HL-60 (cell line): ENCODE measurements around the gene ARL5C.

ENCODE experiments used
- GABPA ChIP-seq: IDR thresholded peaks from 2 replicates; pipeline ENCODE4 v1.6.1; 2012; ENCODE audit warnings: low read depth
- POLR2AphosphoS5 ChIP-seq: IDR thresholded peaks from 2 replicates; pipeline ENCODE4 v1.6.1; 2012; ENCODE audit warnings: low read depth
- SPI1 ChIP-seq: IDR thresholded peaks from 2 replicates; pipeline ENCODE4 v1.6.1; 2012; ENCODE audit warnings: low read depth, mild to moderate bottlenecking, borderline replicate concordance
- TF ChIP-seq, protein P1 (sequence below): IDR thresholded peaks from one replicate; pipeline ENCODE4 v1.5.1; 2011; ENCODE audit warnings: low read length, control low read depth, inconsistent platforms; ENCODE audit not compliant: insufficient read depth
- TF ChIP-seq, protein P2 (sequence below): IDR thresholded peaks from 2 replicates; pipeline ENCODE4 v1.6.1; 2012; ENCODE audit warnings: low read depth; ENCODE audit not compliant: insufficient replicate concordance

DNA sequence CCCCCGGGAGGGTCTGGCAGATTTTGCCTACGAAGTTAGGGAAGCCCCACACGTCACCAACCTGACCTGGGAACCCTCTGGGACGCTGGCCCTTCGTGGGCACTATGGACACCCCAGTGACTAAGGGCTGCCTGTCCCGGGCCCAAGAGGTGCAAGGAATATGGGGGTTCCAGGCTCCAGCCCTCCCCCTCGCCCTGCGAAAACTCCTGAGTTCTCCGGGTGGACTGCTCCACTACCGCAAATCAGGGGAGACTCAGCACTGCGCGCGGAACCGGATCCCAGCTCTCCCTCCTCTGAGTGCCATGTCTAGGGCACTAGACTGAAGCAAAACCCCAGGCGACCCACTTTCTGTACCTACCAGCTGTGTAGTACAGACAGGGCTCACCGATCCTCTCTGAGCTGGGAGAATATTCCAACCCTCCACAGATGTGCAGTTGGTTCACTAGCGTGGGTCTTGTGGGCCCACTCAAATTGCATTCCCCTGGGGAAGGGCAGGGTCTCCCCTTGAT is at the start of gene ARL5C:
- TF ChIP-seq, protein P1, sequence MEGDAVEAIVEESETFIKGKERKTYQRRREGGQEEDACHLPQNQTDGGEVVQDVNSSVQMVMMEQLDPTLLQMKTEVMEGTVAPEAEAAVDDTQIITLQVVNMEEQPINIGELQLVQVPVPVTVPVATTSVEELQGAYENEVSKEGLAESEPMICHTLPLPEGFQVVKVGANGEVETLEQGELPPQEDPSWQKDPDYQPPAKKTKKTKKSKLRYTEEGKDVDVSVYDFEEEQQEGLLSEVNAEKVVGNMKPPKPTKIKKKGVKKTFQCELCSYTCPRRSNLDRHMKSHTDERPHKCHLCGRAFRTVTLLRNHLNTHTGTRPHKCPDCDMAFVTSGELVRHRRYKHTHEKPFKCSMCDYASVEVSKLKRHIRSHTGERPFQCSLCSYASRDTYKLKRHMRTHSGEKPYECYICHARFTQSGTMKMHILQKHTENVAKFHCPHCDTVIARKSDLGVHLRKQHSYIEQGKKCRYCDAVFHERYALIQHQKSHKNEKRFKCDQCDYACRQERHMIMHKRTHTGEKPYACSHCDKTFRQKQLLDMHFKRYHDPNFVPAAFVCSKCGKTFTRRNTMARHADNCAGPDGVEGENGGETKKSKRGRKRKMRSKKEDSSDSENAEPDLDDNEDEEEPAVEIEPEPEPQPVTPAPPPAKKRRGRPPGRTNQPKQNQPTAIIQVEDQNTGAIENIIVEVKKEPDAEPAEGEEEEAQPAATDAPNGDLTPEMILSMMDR = no peak
- TF ChIP-seq SPI1 = no peak
- TF ChIP-seq POLR2AphosphoS5 = no peak
- TF ChIP-seq, protein P2, sequence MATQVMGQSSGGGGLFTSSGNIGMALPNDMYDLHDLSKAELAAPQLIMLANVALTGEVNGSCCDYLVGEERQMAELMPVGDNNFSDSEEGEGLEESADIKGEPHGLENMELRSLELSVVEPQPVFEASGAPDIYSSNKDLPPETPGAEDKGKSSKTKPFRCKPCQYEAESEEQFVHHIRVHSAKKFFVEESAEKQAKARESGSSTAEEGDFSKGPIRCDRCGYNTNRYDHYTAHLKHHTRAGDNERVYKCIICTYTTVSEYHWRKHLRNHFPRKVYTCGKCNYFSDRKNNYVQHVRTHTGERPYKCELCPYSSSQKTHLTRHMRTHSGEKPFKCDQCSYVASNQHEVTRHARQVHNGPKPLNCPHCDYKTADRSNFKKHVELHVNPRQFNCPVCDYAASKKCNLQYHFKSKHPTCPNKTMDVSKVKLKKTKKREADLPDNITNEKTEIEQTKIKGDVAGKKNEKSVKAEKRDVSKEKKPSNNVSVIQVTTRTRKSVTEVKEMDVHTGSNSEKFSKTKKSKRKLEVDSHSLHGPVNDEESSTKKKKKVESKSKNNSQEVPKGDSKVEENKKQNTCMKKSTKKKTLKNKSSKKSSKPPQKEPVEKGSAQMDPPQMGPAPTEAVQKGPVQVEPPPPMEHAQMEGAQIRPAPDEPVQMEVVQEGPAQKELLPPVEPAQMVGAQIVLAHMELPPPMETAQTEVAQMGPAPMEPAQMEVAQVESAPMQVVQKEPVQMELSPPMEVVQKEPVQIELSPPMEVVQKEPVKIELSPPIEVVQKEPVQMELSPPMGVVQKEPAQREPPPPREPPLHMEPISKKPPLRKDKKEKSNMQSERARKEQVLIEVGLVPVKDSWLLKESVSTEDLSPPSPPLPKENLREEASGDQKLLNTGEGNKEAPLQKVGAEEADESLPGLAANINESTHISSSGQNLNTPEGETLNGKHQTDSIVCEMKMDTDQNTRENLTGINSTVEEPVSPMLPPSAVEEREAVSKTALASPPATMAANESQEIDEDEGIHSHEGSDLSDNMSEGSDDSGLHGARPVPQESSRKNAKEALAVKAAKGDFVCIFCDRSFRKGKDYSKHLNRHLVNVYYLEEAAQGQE = no peak
- no peak for TF ChIP-seq GABPA
